ENCODE data around the gene NF2.
"Not testable (repeated sequence)": the region's sequence is repeated elsewhere in the genome, so short reads cannot be mapped to it uniquely, and the experiment has no call there.

NF2 gene

GRCh38 chr22:29593923-29594322, 9.5 kb upstream of the NF2 start:
- Histone ChIP-seq H3K4me3 (no peak overlapping the region), H3K27ac (no peak overlapping the region)

DNA sequence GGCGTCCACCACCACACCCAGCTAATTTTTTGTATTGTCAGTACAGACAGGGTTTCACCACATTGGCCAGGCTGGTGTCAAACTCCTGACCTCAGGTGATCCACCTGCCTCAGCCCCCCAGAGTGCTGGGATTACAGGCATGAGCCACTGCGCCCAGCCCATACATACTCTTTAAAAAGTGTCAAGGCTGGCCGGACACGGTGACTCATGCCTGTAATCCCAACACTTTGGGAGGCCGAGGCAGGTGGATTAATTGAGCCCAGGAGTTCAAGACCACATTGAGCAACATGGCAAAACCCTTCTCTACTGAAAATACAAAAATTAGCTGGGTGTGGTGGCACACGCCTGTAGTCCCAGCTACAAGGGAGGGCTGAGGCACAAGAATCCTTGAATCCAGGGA, 9.0 kb upstream of the NF2 start:
- H3K27ac ChIP-seq, H3K4me3 ChIP-seq: not testable (repeated sequence)

GRCh38 chr22:29596408-29596807, 7.0 kb upstream of the NF2 start:
- no peak overlapping the region for H3K27ac ChIP-seq
- H3K4me3 ChIP-seq: no peak overlapping the region

GRCh38 chr22:29597871-29598683, 5.4 kb upstream of the NF2 start:
- not testable (repeated sequence) for H3K4me3 ChIP-seq, H3K27ac ChIP-seq

GRCh38 chr22:29598684-29599020, 4.8 kb upstream of the NF2 start:
- Histone ChIP-seq H3K4me3 (no peak overlapping the region), H3K27ac (no peak overlapping the region)

DNA sequence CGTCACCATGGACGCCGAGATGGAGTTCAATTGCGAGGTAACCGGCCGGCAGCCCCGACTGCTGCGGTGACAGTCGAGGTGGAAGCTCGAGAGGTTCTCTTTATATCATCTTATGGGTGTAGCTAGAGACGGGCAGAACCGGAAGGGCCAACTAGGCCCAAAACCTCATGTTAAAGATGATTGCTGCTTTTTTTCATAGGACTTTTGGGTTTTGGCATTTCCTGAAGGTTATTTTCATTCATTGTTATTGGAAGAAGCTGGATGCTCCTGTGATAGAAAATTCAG, 585 bp downstream of the NF2 start:
- Histone ChIP-seq H3K4me3 (peak overlapping the region; percentile 76 to 99 (median 96)), H3K27ac (peak overlapping the region; percentile 88 to 99 (median 97))

DNA sequence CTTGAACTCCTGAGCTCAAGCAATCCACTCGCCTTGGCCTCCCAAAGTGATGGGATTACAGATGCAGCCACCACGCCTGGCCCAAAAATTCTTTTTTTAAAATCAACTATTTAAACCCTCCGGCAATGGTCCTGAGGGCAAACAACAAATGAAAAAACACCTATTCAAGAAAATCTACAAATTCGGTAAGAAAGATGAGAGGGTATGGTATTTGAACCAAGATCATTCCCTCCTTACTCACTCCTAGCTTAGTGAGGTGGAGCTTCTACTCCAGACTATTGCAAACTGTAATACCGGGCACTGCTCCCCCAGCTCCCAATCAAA, 2.1 kb downstream of the NF2 start:
- no peak overlapping the region for H3K4me3 ChIP-seq
- H3K27ac ChIP-seq: no peak overlapping the region

DNA sequence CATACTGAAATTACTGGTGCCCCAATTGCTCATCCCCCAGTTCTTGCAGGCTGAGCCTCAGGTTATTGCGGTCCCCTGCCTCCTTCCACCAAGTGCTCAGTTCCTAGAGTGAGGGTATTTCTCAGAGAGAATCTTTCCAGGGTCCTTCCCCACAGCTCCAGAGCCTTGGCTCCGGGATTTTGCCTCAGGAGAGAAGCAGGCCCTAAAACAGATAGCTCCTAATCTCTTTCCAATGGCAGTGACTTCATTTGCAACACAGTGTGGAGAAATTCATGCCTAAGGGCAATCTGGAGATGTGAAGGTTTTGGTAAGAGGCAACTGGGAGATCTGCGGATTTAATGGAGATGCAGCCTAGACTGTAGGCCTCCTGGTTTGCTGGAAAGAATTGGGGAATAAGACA, 2.9 kb downstream of the NF2 start:
- H3K27ac ChIP-seq: no peak overlapping the region
- no peak overlapping the region for H3K4me3 ChIP-seq

DNA sequence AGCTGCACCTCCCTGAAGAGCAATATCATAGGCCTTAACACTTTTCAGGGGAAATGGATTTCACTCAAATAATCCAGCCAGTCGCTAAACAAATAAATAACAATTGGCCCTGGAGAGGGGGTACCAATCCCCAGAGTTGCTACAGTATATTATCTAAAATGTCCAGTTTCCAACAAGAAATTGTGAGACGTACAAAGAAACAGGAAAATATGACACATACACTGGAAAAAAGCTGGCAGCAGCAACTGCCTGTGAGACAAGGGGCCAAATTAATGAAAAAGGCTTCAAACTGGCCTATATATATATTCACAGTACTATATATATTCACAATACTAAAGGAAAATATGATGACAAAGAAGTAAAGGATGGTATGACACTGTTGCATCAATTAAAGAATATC, 4.0 kb downstream of the NF2 start:
- no peak overlapping the region for H3K27ac ChIP-seq
- H3K4me3 ChIP-seq: no peak overlapping the region

- no peak overlapping the region for H3K27ac ChIP-seq
- no peak overlapping the region for H3K4me3 ChIP-seq
Observed at GRCh38 chr22:29609139-29609538, 5.7 kb downstream of the NF2 start.

- no peak overlapping the region for H3K27ac ChIP-seq
- H3K4me3 ChIP-seq: no peak overlapping the region
Observed at GRCh38 chr22:29610780-29611179, 7.3 kb downstream of the NF2 start.

DNA sequence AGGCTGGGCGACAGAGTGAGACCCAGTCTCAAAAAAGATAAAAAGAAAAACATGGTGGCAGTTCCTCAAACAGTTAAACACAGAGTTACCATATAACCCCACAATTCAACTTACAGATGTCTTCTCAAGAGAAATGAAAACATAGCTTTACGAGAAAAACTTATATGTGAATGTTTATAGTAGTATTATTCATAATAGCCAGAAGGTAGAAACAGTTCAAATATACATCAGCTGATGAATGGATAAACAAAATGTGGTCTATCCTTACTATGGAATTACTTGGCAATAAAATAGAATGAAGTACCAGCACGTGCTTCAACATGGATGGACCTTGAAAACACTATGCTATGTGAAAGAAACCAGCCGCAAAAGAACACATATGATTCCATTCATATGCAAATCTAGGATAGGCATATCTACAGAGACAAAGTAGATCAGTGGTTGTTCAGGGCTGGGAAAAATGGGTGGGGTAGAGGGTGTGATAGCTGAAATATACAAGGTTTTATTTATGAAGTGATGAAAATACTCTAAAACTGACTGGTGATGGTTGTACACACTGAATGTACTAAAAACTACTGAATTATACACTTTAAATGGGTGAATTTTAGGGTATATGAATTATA, 12.4 kb downstream of the NF2 start:
- no peak overlapping the region for H3K27ac ChIP-seq
- no peak overlapping the region for H3K4me3 ChIP-seq

DNA sequence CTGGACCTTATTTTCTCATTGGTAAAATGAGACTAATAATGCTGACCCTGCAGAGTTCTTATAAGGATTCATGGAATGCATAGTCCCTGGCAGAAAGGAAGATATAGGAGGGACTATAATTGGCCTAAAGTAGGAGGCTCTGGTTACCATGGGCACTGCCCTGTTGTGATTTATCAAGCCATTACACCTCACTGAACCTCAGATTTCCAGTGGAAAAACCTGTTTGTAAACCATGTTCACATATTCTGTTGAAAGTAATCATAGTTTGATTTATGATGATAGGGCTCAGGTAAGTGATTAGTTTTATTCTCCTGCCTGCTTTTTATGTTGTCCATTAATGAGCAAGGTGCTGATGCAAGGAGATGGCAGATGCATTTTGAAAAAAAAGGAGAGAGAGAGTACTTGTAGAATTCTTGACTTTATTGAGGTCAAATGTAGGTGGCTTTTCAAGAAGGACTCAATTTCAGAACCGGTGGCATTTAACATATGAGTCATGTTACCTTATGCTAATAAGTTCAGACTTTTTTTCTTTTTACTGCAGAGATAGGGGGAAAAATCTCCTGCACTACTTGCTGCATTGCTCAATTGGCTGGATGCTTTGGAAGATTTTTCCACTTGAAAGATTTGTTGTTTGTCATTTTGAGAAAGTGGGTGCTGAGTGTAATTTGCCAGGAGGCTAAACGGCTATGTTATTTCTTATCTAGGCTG, 14.6 kb downstream of the NF2 start:
- Histone ChIP-seq H3K27ac (peak overlapping the region in 3 of 21 experiments; percentile 7 to 22 (median 12)), H3K4me3 (no peak overlapping the region)

DNA sequence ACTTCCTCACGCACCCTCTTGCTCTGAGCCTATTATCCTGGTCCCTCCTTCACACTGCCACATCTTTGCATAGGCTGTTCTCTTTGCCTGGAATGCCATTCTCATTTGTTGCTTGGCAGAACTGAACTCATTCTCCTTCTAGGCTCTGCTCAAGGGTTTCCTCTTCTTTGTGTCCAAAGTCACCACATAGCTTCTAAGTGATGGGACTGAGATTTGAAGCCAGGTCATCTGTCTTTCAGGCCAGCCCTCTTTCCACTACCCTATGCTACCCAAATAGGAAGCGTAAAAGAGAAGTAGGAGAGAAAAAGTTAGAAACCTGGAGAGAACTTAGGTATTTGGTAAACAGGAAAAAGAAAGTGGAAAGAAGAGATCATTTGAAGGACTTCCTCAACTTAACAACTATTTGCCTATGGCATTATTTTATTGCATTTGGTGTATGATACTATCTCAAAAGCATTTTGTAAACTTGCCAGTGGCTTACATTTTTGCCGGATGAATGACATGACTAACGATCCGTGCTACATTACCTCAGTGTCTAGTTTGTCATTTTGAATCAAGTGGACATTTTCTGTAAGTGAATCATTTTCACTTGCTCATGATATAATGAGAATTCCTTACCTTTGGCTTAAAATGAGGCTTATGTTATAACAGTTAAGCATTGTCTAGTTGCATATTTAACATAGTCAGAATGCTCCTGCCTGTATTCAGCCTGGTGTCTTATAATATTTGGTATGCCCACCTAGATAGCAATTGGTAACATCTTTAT, 18.5 kb downstream of the NF2 start:
- H3K4me3 ChIP-seq: no peak overlapping the region
- H3K27ac ChIP-seq: peak overlapping the region in 8 of 21 experiments; percentile 4 to 60 (median 49)

- Histone ChIP-seq H3K27ac (peak overlapping the region in 6 of 21 experiments; percentile 17 to 47 (median 32)), H3K4me3 (no peak overlapping the region)
Observed at GRCh38 chr22:29623059-29623458, 19.6 kb downstream of the NF2 start.

DNA sequence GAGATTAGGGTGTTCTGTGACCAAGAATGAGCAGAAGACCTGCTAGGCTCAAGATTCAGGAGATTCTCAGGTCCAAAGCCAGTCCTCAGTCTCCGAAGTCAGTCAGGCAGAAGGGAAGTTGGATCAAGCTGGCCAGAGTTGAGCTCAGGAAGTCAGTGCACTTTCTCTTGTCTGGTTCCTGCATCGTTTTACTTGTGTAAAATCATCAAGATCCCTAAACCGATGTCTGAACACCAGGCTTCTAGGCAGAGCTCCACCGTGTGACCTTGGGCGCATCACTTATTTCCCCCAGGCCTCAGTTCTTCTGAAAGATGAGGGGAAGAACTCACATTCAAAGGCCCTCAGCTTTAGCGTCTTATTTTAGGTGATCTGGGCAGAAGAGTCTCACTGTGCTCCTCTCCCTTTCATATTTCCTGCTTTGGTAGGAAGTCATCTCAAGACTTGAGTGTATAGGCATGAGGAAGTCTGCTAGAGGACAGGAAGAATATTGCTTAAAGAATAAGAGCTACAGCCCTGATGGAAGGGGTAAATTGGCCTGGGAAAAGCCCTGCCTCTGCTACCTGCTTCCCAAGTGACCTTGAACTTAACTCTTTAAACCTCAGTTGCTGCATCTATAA, 20.2 kb downstream of the NF2 start:
- H3K27ac ChIP-seq: peak overlapping the region in 6 of 21 experiments; percentile 17 to 47 (median 32)

DNA sequence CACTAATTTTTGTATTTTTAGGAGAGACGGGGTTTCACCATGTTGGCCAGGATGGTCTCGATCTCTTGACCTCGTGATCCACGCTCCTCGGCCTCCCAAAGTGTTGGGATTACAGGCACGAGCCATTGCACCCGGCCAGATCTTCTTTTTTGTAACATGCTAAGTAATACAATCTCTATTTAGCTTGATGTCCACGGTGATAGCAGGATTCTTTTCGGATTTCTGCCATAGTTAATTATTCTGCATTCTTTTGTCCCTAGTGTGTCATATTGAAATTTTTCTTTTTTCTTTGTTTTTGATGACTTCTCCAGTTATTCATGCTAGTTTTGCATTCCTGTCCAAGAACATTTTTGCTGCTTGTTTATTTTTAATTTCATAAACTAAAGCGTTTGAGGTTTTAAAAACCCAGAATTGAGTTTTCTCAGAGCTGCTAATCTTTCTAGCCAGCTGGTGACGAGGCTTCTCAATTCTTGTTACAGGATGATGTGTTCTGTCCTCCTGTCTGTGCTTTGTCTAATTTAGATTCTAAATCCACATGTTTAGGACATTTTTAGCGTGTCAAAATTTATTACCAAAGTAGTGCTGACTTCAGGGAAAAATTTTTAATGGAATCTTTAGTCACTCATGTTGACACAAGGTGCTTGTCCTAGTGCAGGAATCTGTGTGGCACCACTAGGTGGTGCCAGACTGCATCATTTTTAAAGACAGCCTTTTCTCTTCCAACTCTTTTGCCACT, 21.8 kb downstream of the NF2 start:
- no peak overlapping the region for H3K4me3 ChIP-seq
- peak overlapping the region in 5 of 21 experiments; percentile 17 to 54 (median 47) for H3K27ac ChIP-seq

More for the DNA sequence above, 20.2 kb downstream of the NF2 start:
- H3K4me3 ChIP-seq: no peak overlapping the region

DNA sequence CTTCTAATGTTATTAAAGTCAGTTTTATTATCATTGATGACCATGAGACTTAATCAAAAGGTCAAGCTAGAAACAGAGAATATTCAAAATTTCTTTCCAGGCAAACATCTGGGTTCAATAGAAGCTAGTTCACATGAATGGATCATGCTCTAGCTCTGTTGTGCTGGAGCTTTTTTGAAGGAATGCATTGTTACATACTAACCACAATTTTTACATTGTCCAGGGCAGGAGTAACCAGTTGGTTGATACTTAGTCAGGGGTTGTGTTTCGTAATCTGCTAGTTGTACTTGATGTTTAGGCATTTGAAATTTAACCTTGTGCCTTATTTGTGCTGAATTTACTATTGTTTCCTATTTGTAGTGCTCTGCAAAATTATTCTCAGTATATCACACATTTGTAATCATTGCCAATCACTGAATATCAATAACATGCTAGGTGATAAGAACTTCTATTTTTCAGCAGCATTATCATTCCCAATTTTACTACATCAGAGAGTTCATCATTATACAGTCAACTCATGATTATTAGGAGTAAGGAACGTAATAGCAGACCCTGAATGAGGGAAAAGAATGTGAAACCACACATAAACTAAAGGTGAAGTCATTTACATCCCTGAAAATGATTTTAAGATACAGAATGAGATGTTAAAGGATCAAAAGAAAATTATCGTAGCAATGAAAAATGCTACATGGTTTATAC, 23.2 kb downstream of the NF2 start:
- Histone ChIP-seq H3K4me3 (no peak overlapping the region), H3K27ac (peak overlapping the region in 6 of 21 experiments; percentile 2 to 50 (median 24))

- no peak overlapping the region for H3K4me3 ChIP-seq
- peak overlapping the region in 2 of 21 experiments; percentile 2 to 34 for H3K27ac ChIP-seq
Observed at GRCh38 chr22:29627196-29627535, 23.7 kb downstream of the NF2 start.

All from skin epidermis (tissue), 12 donors.